Nephron (organoid): ENCODE results near the gene CASQ2.
"Not testable (repeated sequence)": the region's sequence is repeated elsewhere in the genome, so short reads cannot be mapped to it uniquely, and the experiment has no call there.

Source experiments
- H3K27ac Mint-ChIP-seq, 3 experiments: 2 replicates each; pipeline ENCODE4 v1.8.0; 2020; ENCODE audit warnings: mixed read lengths in 3 of 3, mild to moderate bottlenecking in 2 of 3, moderate library complexity in 1 of 3
- H3K27me3 Mint-ChIP-seq: 2 replicates; pipeline ENCODE4 v1.8.0; 2021; ENCODE audit warnings: low read depth, mild to moderate bottlenecking, moderate library complexity, mixed read lengths
- H3K36me3 Mint-ChIP-seq: 2 replicates; pipeline ENCODE4 v1.8.0; 2020; ENCODE audit warnings: low read depth, mixed read lengths
- H3K4me1 Mint-ChIP-seq: 2 replicates; pipeline ENCODE4 v1.8.0; 2020; ENCODE audit warnings: mixed read lengths
- H3K4me3 Mint-ChIP-seq, 3 experiments: 2 replicates each; pipeline ENCODE4 v1.8.0; 2020; ENCODE audit warnings: mild to moderate bottlenecking in 3 of 3, mixed read lengths in 3 of 3, moderate library complexity in 2 of 3
- H3K9me3 Mint-ChIP-seq: 2 replicates; pipeline ENCODE4 v1.8.0; 2020; ENCODE audit warnings: mixed read lengths
- CTCF ChIP-seq, 3 experiments: fragments of 200-600 bp; sonication (generic); IDR thresholded peaks; one replicate each; pipeline ENCODE4 v1.5.0; 2021; ENCODE audit warnings: antibody characterized with exemption in 3 of 3; ENCODE audit not compliant: unreplicated experiment in 3 of 3

The CASQ2 gene

GRCh38 chr1:115790846-115791245 lies 22.3 kb upstream of the CASQ2 start:
- H3K27me3 Mint-ChIP-seq, result peaks cover 9% of the 10 kb centered on the region
- no peaks in the 10 kb centered on the region for H3K36me3 Mint-ChIP-seq
- H3K4me3 Mint-ChIP-seq, result no peak overlapping the region
- no peaks in the 10 kb centered on the region for H3K4me1 Mint-ChIP-seq
- H3K9me3 Mint-ChIP-seq, result peaks cover 10% of the 10 kb centered on the region
- no peak for TF ChIP-seq CTCF (IDR thresholded peaks at IDR 0.05; ENCODE audit: unreplicated experiment in 3 of 3)
- H3K27ac Mint-ChIP-seq, result no peak overlapping the region

- TF ChIP-seq CTCF (IDR thresholded peaks at IDR 0.05; ENCODE audit: unreplicated experiment in 3 of 3), result no peak
Measured at GRCh38 chr1:115790356-115790755, 21.8 kb upstream of the CASQ2 start.

DNA sequence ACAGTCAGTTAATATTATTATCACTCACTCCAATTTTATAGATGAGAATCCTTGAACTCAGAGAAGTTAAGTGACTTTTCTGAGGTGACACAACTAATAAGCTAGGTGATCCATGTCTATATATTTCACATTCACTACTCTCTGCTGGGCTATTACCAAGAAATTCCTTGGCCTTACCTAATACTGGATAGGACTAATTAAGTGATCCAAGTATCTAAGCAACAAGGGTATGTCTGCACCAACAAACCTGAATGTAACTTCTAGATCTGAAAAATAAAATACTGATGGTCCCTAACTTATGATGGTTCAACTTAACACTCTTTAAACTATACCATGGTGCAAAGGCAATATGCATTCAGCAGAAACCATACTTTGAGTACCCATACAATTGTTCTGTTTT lies 14.8 kb upstream of the CASQ2 start:
- Mint-ChIP-seq H3K27me3 (peaks cover 8% of the 10 kb centered on the region), H3K9me3 (peaks cover 10% of the 10 kb centered on the region), H3K36me3 (peaks cover 3% of the 10 kb centered on the region), H3K4me3 (no peak overlapping the region), H3K27ac (no peak overlapping the region), H3K4me1 (no peaks in the 10 kb centered on the region)
- no peak for TF ChIP-seq CTCF (IDR thresholded peaks at IDR 0.05; ENCODE audit: unreplicated experiment in 3 of 3)

More at GRCh38 chr1:115790356-115790755, 21.8 kb upstream of the CASQ2 start:
- Mint-ChIP-seq H3K27ac (no peak overlapping the region), H3K4me3 (no peak overlapping the region), H3K4me1 (no peaks in the 10 kb centered on the region), H3K27me3 (peaks cover 9% of the 10 kb centered on the region), H3K9me3 (peaks cover 10% of the 10 kb centered on the region), H3K36me3 (no peaks in the 10 kb centered on the region)

- TF ChIP-seq CTCF (IDR thresholded peaks at IDR 0.05; ENCODE audit: unreplicated experiment in 3 of 3), result no peak
- H3K4me1 Mint-ChIP-seq, result no peaks in the 10 kb centered on the region
- no peak overlapping the region for H3K4me3 Mint-ChIP-seq
- H3K9me3 Mint-ChIP-seq, result peaks cover 8% of the 10 kb centered on the region
- peaks cover 8% of the 10 kb centered on the region for H3K27me3 Mint-ChIP-seq
- no peak overlapping the region for H3K27ac Mint-ChIP-seq
- peaks cover 3% of the 10 kb centered on the region for H3K36me3 Mint-ChIP-seq
Measured at GRCh38 chr1:115782571-115783281, 14.2 kb upstream of the CASQ2 start.

DNA sequence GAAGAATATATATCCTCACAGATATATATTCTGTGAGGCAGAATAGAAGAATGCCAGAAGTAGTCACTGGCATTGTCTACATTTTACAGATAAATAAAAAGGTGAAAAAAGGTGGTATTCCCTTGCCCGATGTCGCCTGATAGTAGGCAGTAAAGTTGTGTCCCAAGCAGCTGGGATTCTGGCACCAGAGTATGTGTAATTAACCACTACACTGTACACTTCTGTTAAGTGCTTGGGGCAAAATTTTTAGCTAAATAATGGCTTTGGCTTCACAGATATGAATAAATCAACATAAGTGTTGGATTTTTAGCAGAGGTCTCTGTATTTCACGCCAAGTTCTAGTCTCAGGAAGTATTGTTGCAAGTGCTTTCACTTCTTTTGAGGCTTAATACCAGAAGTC lies 13.3 kb upstream of the CASQ2 start:
- no peak for TF ChIP-seq CTCF (IDR thresholded peaks at IDR 0.05; ENCODE audit: unreplicated experiment in 3 of 3)
- no peak overlapping the region for H3K4me3 Mint-ChIP-seq
- peaks cover 5% of the 10 kb centered on the region for H3K9me3 Mint-ChIP-seq
- peaks cover 6% of the 10 kb centered on the region for H3K27me3 Mint-ChIP-seq
- no peak overlapping the region for H3K27ac Mint-ChIP-seq
- H3K4me1 Mint-ChIP-seq, result no peaks in the 10 kb centered on the region
- H3K36me3 Mint-ChIP-seq, result peaks cover 3% of the 10 kb centered on the region

GRCh38 chr1:115781343-115781742 lies 12.8 kb upstream of the CASQ2 start:
- Mint-ChIP-seq H3K9me3 (peaks cover 2% of the 10 kb centered on the region), H3K4me3 (no peak overlapping the region), H3K27ac (no peak overlapping the region), H3K4me1 (no peaks in the 10 kb centered on the region), H3K36me3 (peaks cover 3% of the 10 kb centered on the region), H3K27me3 (peaks cover 3% of the 10 kb centered on the region)
- no peak for TF ChIP-seq CTCF (IDR thresholded peaks at IDR 0.05; ENCODE audit: unreplicated experiment in 3 of 3)

DNA sequence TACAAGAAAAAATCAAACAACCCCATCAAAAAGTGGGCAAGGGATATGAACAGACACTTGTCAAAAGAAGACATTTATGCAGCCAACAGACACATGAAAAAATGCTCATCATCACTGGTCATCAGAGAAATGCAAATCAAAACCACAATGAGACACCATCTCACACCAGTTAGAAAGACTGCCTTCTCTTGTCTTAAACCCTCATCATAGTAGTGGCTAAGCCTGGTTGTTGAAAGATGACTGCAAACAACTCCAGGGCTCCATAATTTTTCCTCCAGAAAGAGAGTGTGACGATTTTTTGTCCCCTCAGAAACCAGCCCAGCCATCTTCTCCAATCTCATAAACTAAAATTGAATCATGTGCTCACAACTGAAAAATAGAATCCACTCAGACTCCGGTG lies 12.1 kb upstream of the CASQ2 start:
- H3K36me3 Mint-ChIP-seq, H3K27me3 Mint-ChIP-seq, H3K27ac Mint-ChIP-seq, H3K4me1 Mint-ChIP-seq, H3K9me3 Mint-ChIP-seq, H3K4me3 Mint-ChIP-seq: not testable (repeated sequence)

- not testable (repeated sequence) for H3K36me3 Mint-ChIP-seq, H3K4me3 Mint-ChIP-seq, H3K4me1 Mint-ChIP-seq, H3K27ac Mint-ChIP-seq, H3K9me3 Mint-ChIP-seq, H3K27me3 Mint-ChIP-seq
Measured at GRCh38 chr1:115779075-115779474, 10.6 kb upstream of the CASQ2 start.
